ENCODE results near the gene GAP43. TPM values are rescaled to one million over a fixed set of nuclear protein-coding genes. Genes with fewer than 3 reads are reported as not detected.

GAP43 gene
- total and polyA plus RNA-seq, 2 of the 4 experiments (the other 2 are of a cell fraction) = 0.36 to 0.51 TPM

GRCh38 chr3:115693868-115694267 lies 70.6 kb downstream of the GAP43 start (continued):
- TF ChIP-seq ELK1 (IDR thresholded peaks at IDR 0.05; ENCODE audit: borderline replicate concordance, low read depth, low read length) (no peak), BHLHE40 (IDR thresholded peaks at IDR 0.05; ENCODE audit: low read depth, low read length) (no peak)

- CTCF ChIA-PET = no interaction called here
- intact Hi-C loops (cut with micrococcal nuclease) = loop anchor here (10.0 kb wide), 2 partner anchors 260 to 600 kb away; no protein-coding TSS in a partner anchor
- Histone ChIP-seq H2BK15ac (ENCODE audit: low read depth, low read length) (no peak overlapping the region), H3K27ac (ENCODE audit: insufficient read depth, low read length) (no peak overlapping the region), H3K4ac (ENCODE audit: low read depth, low read length) (no peak overlapping the region), H3K23ac (ENCODE audit: low read depth, low read length) (no peak overlapping the region), H2AK5ac (ENCODE audit: low read depth, low read length) (no peak overlapping the region), H3K14ac (replicated peaks; ENCODE audit: low read depth, low read length) (no peak overlapping the region), H3K9ac (ENCODE audit: low read depth, low read length) (no peak overlapping the region), H3K27me3 (ENCODE audit: control insufficient read depth, insufficient read depth, low read length) (no peaks in the 10 kb centered on the region), H3K4me1 (ENCODE audit: control insufficient read depth, insufficient read depth, low read length) (peaks cover 10% of the 10 kb centered on the region), H4K20me1 (ENCODE audit: insufficient read depth, low read length) (no peaks in the 10 kb centered on the region), H3K18ac (ENCODE audit: low read depth, low read length) (no peak overlapping the region), H3K9me3 (ENCODE audit: control insufficient read depth, insufficient read depth, low read length) (no peaks in the 10 kb centered on the region), H2BK120ac (ENCODE audit: low read depth, low read length) (no peak overlapping the region), H3K4me3 (ENCODE audit: insufficient read depth, low read depth, low read length) (no peak overlapping the region), H2BK5ac (ENCODE audit: low read depth, low read length, poor library complexity, severe bottlenecking) (no peak overlapping the region), H2BK20ac (ENCODE audit: low read depth, low read length) (no peak overlapping the region), H3K56ac (ENCODE audit: extremely low read depth, insufficient read depth, low read length) (no peak overlapping the region), H3K36me3 (ENCODE audit: control insufficient read depth, insufficient read depth, low read length) (no peaks in the 10 kb centered on the region), H3K4me2 (ENCODE audit: low read depth, low read length) (no peak overlapping the region), H4K91ac (ENCODE audit: insufficient read depth, low read depth, low read length) (no peak overlapping the region), H4K5ac (ENCODE audit: low read depth, low read length) (no peak overlapping the region), H3K79me1 (ENCODE audit: low read depth in 1 of 2, low read length in 2 of 2) (no peaks in the 10 kb centered on the region), H3K9me1 (ENCODE audit: insufficient read depth, low read length) (peaks cover 7% of the 10 kb centered on the region; the same call in 1 of the 2 replicates), H4K8ac (ENCODE audit: low read depth in 2 of 2, low read length in 2 of 2) (no peak overlapping the region), H2AFZ (replicated peaks; ENCODE audit: low read length, poor library complexity) (no peak overlapping the region), H2AK9ac (replicated peaks; ENCODE audit: low read depth, low read length, poor library complexity) (no peak overlapping the region)
- TF ChIP-seq BHLHE40 (IDR thresholded peaks at IDR 0.05; ENCODE audit: low read depth, low read length) = no peak
- no peak for TF ChIP-seq USF2 (IDR thresholded peaks at IDR 0.05; ENCODE audit: low read depth, low read length)
- TF ChIP-seq CTCF (conservative IDR thresholded peaks at IDR 0.05; ENCODE audit: low read depth, low read length) = no peak
- no peak for TF ChIP-seq NFE2L2 (IDR thresholded peaks at IDR 0.05; ENCODE audit: low read depth, low read length)
- TF ChIP-seq RFX5 (IDR thresholded peaks at IDR 0.05; ENCODE audit: low read depth, low read length) = no peak
- no peak for TF ChIP-seq CHD1 (IDR thresholded peaks at IDR 0.05; ENCODE audit: low read depth, low read length)
- TF ChIP-seq ELK1 (IDR thresholded peaks at IDR 0.05; ENCODE audit: borderline replicate concordance, low read depth, low read length) = no peak
- no peak for TF ChIP-seq FOS (IDR thresholded peaks at IDR 0.05; ENCODE audit: low read depth, low read length)
- no peak for TF ChIP-seq POLR2A (IDR thresholded peaks at IDR 0.05; ENCODE audit: low read depth, low read length)
- no peak for TF ChIP-seq RCOR1 (IDR thresholded peaks at IDR 0.05; ENCODE audit: insufficient replicate concordance, low read length)
- ATAC-seq (ENCODE audit: low read depth) (no peak), DNase-seq (no peak)
- in situ Hi-C loops (cut with MboI; ENCODE audit: low sequenced_read_pairs) = loop anchor here (25.0 kb wide), 1 partner anchor 858 kb away; no protein-coding TSS in a partner anchor
- no TSS peak for BruUV-seq (replicated peaks)
- dilution Hi-C loops (cut with HindIII; ENCODE audit: low sequenced_read_pairs, unreplicated experiment) = no loop called here
- POLR2A ChIA-PET (ENCODE audit: unreplicated experiment) = no interaction called here
These were observed 71.8 kb downstream of the GAP43 start for GRCh38 chr3:115695090-115695489.
